ENCODE data around the gene TMEM8B.

TMEM8B gene

DNA sequence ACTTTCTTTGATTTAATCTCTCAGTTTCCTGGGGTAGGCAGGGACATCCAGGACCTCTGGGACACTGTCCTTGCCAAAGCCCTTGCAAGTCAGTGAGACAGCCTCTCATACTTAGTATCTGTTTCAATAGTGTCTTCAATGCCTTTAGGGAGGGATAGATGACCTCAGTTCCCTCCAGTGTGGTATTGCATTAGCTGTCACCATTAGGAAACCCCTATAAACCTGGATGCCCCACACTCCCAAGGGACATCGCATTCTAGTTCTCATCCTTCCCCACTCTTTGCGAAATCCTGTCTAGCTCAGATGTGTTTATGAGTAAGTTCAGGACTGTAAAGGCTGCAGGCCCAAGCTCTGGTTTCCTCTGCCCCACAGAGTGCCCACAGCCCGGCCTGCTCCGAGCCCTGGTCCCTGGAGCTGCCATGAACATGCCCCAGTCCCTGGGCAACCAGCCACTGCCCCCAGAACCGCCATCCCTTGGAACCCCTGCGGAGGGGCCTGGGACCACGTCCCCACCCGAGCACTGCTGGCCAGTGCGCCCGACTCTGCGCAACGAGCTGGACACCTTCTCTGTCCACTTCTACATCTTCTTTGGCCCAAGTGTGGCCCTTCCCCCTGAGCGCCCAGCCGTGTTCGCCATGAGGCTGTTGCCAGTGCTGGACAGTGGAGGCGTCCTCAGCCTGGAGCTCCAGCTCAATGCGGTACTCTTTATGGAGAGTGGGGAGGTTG, 13.2 kb downstream of the TMEM8B start:
- no peaks in the 10 kb centered on the region for H3K27me3 ChIP-seq (ENCODE audit: insufficient read depth, low read length, poor library complexity, severe bottlenecking)
- no peaks in the 10 kb centered on the region for H4K20me1 ChIP-seq (ENCODE audit: insufficient read depth, low read length, poor library complexity, severe bottlenecking)
- TF ChIP-seq CTCF (conservative IDR thresholded peaks at IDR 0.05; ENCODE audit: low read length), result no peak
- no peak for TF ChIP-seq EZH2phosphoT487 (IDR thresholded peaks at IDR 0.05; ENCODE audit: borderline replicate concordance)
- H2AFZ ChIP-seq (ENCODE audit: low read length), result no peak overlapping the region
- H3K9ac ChIP-seq (ENCODE audit: low read depth, low read length, poor library complexity, severe bottlenecking), result no peak overlapping the region
- no peaks in the 10 kb centered on the region for H3K9me2 ChIP-seq (replicated peaks; ENCODE audit: low read depth, low read length)
- H3K36me3 ChIP-seq (ENCODE audit: insufficient read depth, low read length), result no peaks in the 10 kb centered on the region
- no peaks in the 10 kb centered on the region for H3F3A ChIP-seq (ENCODE audit: low read depth)
- no peaks in the 10 kb centered on the region for H3K79me2 ChIP-seq (ENCODE audit: insufficient read depth, low read length)
- no peak overlapping the region for H3K4me2 ChIP-seq (ENCODE audit: low read depth, low read length, poor library complexity, severe bottlenecking)
- no peak overlapping the region for H3K4me3 ChIP-seq (ENCODE audit: low read length, poor library complexity, severe bottlenecking)
- H3K9me3 ChIP-seq (ENCODE audit: insufficient read depth, low read depth, low read length), result no peaks in the 10 kb centered on the region
- H3K4me1 ChIP-seq (ENCODE audit: insufficient read depth, low read length, poor library complexity, severe bottlenecking), result peaks cover 4% of the 10 kb centered on the region

GRCh38 chr9:35842795-35843194, 13.8 kb downstream of the TMEM8B start:
- Histone ChIP-seq H3K27me3 (ENCODE audit: insufficient read depth, low read length, poor library complexity, severe bottlenecking) (no peaks in the 10 kb centered on the region), H3K9ac (ENCODE audit: low read depth, low read length, poor library complexity, severe bottlenecking) (no peak overlapping the region), H3K4me1 (ENCODE audit: insufficient read depth, low read length, poor library complexity, severe bottlenecking) (peaks cover 4% of the 10 kb centered on the region), H3K9me3 (ENCODE audit: insufficient read depth, low read depth, low read length) (no peaks in the 10 kb centered on the region), H3F3A (ENCODE audit: low read depth) (no peaks in the 10 kb centered on the region), H3K4me2 (ENCODE audit: low read depth, low read length, poor library complexity, severe bottlenecking) (no peak overlapping the region), H3K9me2 (replicated peaks; ENCODE audit: low read depth, low read length) (no peaks in the 10 kb centered on the region), H3K79me2 (ENCODE audit: insufficient read depth, low read length) (no peaks in the 10 kb centered on the region), H3K36me3 (ENCODE audit: insufficient read depth, low read length) (no peaks in the 10 kb centered on the region), H4K20me1 (ENCODE audit: insufficient read depth, low read length, poor library complexity, severe bottlenecking) (no peaks in the 10 kb centered on the region), H2AFZ (ENCODE audit: low read length) (no peak overlapping the region), H3K4me3 (ENCODE audit: low read length, poor library complexity, severe bottlenecking) (no peak overlapping the region)
- TF ChIP-seq EZH2phosphoT487 (IDR thresholded peaks at IDR 0.05; ENCODE audit: borderline replicate concordance) (no peak), CTCF (conservative IDR thresholded peaks at IDR 0.05; ENCODE audit: low read length) (no peak)

DNA sequence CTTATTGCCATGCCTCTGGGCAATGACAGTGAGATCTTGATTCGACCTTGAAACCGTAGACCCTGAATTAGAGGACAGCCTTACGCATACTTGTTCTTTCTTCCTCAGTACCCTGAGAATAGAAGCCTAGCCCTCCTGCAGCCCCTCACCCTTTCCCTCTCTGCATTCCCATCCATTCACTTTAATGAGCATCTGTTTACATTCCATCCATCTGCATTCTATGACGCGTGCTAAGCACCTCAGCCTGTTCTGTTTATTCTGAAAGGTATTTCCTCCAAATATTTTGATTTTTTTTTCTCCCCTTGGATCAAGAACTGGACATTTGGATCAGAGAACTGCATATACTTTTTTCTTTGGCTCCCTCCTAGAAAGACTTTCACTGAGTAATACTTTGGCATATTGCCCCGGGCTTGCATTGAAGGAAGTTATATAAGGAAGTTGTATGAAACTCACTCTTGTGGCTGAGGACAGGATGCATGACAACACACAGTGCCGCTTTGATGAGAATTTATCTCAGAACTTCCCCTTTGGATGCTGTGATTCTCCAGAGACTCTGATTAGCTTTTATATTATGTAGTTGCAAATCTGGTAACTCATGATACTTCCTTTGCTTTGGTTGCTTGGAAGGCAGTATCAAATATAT, 15.7 kb downstream of the TMEM8B start:
- Histone ChIP-seq H3K4me3 (ENCODE audit: low read length, poor library complexity, severe bottlenecking) (no peak overlapping the region), H3F3A (ENCODE audit: low read depth) (no peaks in the 10 kb centered on the region), H3K27me3 (ENCODE audit: insufficient read depth, low read length, poor library complexity, severe bottlenecking) (no peaks in the 10 kb centered on the region), H3K79me2 (ENCODE audit: insufficient read depth, low read length) (no peaks in the 10 kb centered on the region), H3K4me1 (ENCODE audit: insufficient read depth, low read length, poor library complexity, severe bottlenecking) (peaks cover 4% of the 10 kb centered on the region), H3K4me2 (ENCODE audit: low read depth, low read length, poor library complexity, severe bottlenecking) (no peak overlapping the region), H3K9me2 (replicated peaks; ENCODE audit: low read depth, low read length) (no peaks in the 10 kb centered on the region), H3K9ac (ENCODE audit: low read depth, low read length, poor library complexity, severe bottlenecking) (no peak overlapping the region), H3K9me3 (ENCODE audit: insufficient read depth, low read depth, low read length) (no peaks in the 10 kb centered on the region), H4K20me1 (ENCODE audit: insufficient read depth, low read length, poor library complexity, severe bottlenecking) (no peaks in the 10 kb centered on the region), H2AFZ (ENCODE audit: low read length) (no peak overlapping the region), H3K36me3 (ENCODE audit: insufficient read depth, low read length) (no peaks in the 10 kb centered on the region)
- TF ChIP-seq EZH2phosphoT487 (IDR thresholded peaks at IDR 0.05; ENCODE audit: borderline replicate concordance), result no peak
- no peak for TF ChIP-seq CTCF (conservative IDR thresholded peaks at IDR 0.05; ENCODE audit: low read length)

Measured in Loucy (cell line).